C4-2B (cell line): ENCODE results near the gene PGP.

Source experiments
- H3K27ac ChIP-seq: fragments of 450-650 bp; 2 replicates; pipeline ENCODE4 v1.5.1; 2017
- ZFX ChIP-seq: fragments of 450-650 bp; IDR thresholded peaks from 2 replicates; pipeline ENCODE4 v1.6.1; 2017
- TF ChIP-seq, protein P1 (sequence below): fragments of 450-650 bp; conservative IDR thresholded peaks from 2 replicates; pipeline ENCODE4 v1.5.1; 2017; ENCODE audit warnings: mild to moderate bottlenecking

Gene PGP

DNA sequence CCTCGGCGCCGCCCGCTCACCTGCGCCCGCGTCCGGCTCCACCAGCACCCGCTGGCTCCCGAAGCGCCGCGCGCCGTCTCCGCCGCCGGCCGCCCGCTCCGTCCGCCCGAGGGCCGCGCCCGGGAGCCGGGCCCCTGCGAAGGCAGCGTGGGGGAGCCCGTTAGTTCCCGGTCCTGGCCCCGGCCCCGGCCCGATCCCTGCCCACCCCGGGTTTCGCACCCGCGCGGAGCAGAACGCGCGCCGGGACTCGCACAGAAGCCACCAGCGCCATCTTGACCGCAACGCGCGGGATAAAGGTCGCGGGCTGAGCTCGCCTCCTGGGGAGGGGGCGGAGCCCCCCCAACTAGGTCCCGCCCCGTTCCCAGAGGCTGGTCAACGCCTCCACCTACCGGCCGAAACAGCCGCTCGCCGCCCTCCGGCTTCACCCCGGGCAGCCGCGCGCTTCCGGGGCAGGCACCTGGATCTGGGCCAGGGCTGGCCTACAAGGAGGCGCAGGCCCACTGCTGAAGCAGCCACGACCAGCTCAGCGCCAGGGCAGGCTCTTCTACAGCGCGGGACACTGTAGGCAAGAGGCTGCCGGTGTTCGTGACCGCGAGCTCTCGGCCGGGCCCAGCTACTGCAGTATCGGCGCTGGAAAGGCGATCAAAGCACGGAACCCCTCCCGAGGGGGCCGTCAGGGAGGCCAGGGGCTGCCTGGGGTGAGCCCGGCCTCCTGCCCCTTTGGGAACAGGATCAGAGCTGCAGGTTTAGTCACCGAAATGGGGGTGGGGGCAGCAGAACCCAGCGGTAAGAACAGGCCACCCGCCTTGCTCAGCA is 36.9 kb upstream of the PGP start, which contains the start of gene ECI1:
ECI1 (minus strand) TSS at position 292 of the 816 bp plus-strand sequence; CDS start at position 271, 21 bp downstream.
- H3K27ac ChIP-seq, result peak within 1 kb of the TSS; percentile 83
- TF ChIP-seq, protein P1, sequence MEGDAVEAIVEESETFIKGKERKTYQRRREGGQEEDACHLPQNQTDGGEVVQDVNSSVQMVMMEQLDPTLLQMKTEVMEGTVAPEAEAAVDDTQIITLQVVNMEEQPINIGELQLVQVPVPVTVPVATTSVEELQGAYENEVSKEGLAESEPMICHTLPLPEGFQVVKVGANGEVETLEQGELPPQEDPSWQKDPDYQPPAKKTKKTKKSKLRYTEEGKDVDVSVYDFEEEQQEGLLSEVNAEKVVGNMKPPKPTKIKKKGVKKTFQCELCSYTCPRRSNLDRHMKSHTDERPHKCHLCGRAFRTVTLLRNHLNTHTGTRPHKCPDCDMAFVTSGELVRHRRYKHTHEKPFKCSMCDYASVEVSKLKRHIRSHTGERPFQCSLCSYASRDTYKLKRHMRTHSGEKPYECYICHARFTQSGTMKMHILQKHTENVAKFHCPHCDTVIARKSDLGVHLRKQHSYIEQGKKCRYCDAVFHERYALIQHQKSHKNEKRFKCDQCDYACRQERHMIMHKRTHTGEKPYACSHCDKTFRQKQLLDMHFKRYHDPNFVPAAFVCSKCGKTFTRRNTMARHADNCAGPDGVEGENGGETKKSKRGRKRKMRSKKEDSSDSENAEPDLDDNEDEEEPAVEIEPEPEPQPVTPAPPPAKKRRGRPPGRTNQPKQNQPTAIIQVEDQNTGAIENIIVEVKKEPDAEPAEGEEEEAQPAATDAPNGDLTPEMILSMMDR, result no peak; the same call in 1 of the 2 replicates
- TF ChIP-seq ZFX, result peak; percentile 57; the same call in 1 of the 2 replicates

DNA sequence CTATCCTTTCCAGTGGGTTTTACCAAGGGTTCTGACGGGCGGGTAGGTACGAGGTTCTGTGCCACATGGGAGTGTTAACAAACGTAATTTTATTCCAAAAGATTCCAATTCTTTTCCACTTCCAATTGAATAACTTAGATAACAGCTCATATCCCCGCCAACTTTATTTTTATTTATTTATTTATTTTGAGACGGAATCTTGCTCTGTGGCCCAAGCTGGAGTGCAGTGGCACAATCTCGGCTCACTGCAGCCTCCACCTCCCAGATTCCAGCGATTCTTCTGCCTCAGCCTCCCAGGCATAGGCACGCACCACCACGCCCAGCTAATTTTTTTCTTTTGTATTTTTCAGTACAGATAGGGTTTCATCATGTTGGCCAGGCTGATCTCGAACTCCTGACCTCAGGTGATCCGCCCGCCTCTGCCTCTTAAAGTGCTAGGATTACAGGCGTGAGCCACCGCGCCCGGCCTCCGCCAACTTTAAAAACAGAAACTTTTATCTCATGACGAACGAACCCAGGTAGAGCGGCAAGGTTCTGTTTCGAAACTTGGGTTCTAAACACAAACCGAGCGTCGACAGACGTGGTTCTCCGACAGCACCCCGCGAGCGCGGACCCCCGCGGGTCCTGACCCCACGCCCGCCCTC is 36.1 kb upstream of the PGP start:
- no peak for TF ChIP-seq ZFX
- TF ChIP-seq, protein P1, result no peak
- peak overlapping the region; percentile 83 for H3K27ac ChIP-seq

DNA sequence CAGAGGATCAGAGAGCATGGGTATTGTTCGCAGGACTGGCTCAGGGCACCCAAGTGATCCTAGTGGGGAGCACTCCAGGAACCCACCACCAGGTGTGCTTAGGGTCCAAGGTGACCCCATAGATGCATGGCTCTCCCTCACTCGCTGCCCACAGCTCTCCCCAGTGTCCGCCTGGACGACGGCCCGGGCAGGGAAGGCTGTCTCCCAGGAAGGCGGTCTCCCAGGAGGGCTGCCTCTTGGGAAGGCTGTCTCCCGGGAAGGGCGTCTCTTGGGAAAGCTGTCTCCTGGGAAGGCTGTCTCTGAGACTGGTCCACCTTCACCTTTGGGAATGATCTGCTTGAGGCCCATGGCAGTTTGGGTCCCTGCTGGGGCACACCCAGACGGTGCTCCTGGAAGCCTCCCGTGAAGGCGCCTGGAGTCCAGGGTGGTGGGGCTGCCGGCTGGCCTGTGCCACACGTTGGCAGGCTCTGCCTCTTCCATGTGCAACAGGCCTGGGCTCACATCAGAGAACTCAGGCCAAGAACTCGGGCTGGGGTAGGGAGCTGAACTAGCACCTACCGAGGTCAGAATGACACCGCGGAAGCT is 31.8 kb upstream of the PGP start:
- no peak overlapping the region for H3K27ac ChIP-seq
- no peak for TF ChIP-seq ZFX
- TF ChIP-seq, protein P1, result no peak

DNA sequence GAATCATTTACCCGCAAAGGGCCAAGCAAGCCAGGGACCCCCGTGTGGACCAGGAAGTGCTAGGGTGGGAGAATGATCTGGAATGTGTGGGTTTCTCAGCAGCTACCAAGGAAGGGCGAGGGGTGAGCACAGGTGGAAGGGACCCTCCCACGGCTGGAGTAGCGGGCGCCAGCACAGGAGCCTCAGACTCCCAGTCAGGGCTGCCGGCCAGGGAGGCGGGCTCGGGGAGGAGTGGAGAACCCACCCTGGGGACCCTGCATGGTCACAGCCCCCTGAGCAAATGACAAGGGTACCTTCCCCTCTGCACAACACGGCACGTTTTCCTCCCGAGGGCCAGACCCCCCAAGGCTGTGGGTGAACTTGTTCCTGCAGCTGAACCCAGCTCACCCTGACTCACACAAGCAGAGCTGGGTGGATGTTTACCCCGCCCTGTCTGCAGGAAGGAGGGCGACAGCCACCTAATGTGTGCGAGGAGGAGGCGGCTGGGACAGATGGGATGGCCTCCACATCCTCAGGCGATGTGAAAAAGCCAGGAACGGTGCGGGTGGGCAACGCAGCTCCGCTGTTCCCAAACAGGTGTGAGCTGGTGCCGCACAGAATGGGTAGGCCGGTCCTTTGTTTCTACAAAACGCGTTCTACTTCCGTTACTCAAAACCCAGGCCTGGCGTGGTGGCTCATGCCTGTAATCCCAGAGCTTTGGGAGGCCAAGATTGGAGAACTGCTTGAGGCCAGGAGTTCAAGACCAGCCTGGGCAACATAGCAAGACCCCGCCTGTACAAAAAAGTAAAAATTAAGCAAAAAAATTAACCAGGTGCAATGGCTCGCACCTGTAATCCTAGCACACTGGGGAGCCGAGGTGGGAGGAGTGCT is 30.5 kb upstream of the PGP start:
- no peak overlapping the region for H3K27ac ChIP-seq
- TF ChIP-seq, protein P1, result no peak
- no peak for TF ChIP-seq ZFX

DNA sequence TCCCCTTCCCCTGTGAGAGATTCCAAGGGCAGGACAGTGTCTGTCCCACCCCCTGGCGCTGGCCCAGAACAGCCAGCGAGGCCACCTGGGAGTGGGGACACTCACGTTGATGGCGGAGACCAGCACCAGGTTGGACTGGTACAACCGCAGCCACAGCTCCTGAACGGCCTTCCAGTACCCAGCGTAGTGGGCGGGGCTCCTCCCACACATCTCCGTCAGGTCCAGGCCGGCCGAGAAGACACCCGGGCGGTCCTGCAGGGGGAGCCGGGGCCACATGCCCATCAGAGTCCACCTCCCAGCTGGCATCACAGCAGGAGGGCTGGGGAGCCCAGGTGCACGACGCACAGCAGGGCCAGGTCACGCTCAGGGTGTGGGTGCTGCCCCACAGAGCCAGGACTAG is 29.7 kb upstream of the PGP start:
- H3K27ac ChIP-seq, result no peak overlapping the region
- TF ChIP-seq ZFX, result no peak
- TF ChIP-seq, protein P1, result no peak

DNA sequence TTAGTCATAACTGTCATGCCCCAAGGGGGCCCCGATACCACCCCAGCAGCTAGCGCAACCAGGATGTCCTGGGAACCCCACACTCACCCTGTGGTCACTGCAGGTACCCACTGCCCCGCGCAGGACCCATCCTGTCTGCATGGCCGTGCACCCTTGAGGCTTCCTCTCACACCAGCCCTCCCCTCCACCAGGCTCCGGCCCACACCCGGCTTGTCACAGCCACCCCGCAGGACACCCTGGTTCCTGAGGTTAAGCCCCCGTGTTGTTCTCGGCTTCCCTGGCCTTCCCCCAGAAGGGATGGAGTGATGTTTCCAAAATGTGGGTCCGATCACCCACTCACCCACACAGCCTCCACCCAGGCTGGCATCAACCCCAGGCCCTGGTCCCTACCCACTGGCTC is 29.1 kb upstream of the PGP start:
- TF ChIP-seq, protein P1, result no peak
- TF ChIP-seq ZFX, result no peak
- H3K27ac ChIP-seq, result no peak overlapping the region
